Measurements from ENCODE around the gene LRCH1.

GRCh38 chr13:46660416-46660815 is 107.4 kb downstream of the LRCH1 start:
- TF ChIP-seq CTCF (IDR thresholded peaks at IDR 0.05) (no peak), EZH2 (IDR thresholded peaks at IDR 0.05) (no peak), EZH2phosphoT487 (IDR thresholded peaks at IDR 0.05) (no peak)
